HG02759 (cell line): Measurements from ENCODE around the gene SLC44A4.
A peak's percentile ranks its signal among the peaks of the same experiment; 100 is the strongest.
"Not testable (repeated sequence)": the region's sequence is repeated elsewhere in the genome, so short reads cannot be mapped to it uniquely, and the experiment has no call there.

Experiments
- ATAC-seq: cut with Tn5 transposase; IDR thresholded peaks from one replicate; pipeline ENCODE4 v1.9.1; 2021; ENCODE audit warnings: mild to moderate bottlenecking, moderate library complexity; ENCODE audit not compliant: unreplicated experiment

Gene SLC44A4

GRCh38 chr6:31831350-31832215 lies 47.2 kb downstream of the SLC44A4 start:
- ATAC-seq, result no peak

GRCh38 chr6:31830886-31831335 lies 47.9 kb downstream of the SLC44A4 start:
- no peak for ATAC-seq

GRCh38 chr6:31829633-31830283 lies 49.0 kb downstream of the SLC44A4 start:
- no peak for ATAC-seq

- peak; percentile 69 for ATAC-seq
Observed at GRCh38 chr6:31827286-31828079, 51.3 kb downstream of the SLC44A4 start, which contains the start of gene HSPA1B. HSPA1B (plus strand) TSS chr6:31827738; CDS start chr6:31827951, 213 bp downstream.

- ATAC-seq, result peak; percentile 16
Observed at GRCh38 chr6:31826793-31827285, 52.0 kb downstream of the SLC44A4 start.

- ATAC-seq, result no peak
Observed at GRCh38 chr6:31825553-31825952, 53.2 kb downstream of the SLC44A4 start.

GRCh38 chr6:31823592-31824196 lies 55.1 kb downstream of the SLC44A4 start:
- ATAC-seq, result not testable (repeated sequence)

- peak; percentile 55 for ATAC-seq
Observed at GRCh38 chr6:31822036-31822821, 56.6 kb downstream of the SLC44A4 start.

- ATAC-seq, result peak; percentile 59
Observed at GRCh38 chr6:31821301-31822035, 57.3 kb downstream of the SLC44A4 start.

- not testable (repeated sequence) for ATAC-seq
Observed at GRCh38 chr6:31820399-31820798, 58.4 kb downstream of the SLC44A4 start.

GRCh38 chr6:31819871-31820299 lies 58.9 kb downstream of the SLC44A4 start:
- no peak for ATAC-seq

GRCh38 chr6:31817929-31818511 lies 60.8 kb downstream of the SLC44A4 start:
- ATAC-seq, result not testable (repeated sequence)

- not testable (repeated sequence) for ATAC-seq
Observed at GRCh38 chr6:31817133-31817928, 61.5 kb downstream of the SLC44A4 start.

GRCh38 chr6:31815025-31815838 lies 63.6 kb downstream of the SLC44A4 start, which contains the start of the genes HSPA1A and HSPA1L:
HSPA1A (plus strand) TSS chr6:31815543; CDS start chr6:31815757, 214 bp downstream.
HSPA1L (minus strand) TSS chr6:31815283; CDS start chr6:31811972, 3,311 bp downstream.
- ATAC-seq, result peak; percentile 41

- peak; percentile 42 for ATAC-seq
Observed at GRCh38 chr6:31814677-31815024, 64.1 kb downstream of the SLC44A4 start.

GRCh38 chr6:31813465-31813849 lies 65.3 kb downstream of the SLC44A4 start:
- ATAC-seq, result no peak
